Fibroblast of skin of back (primary cell): ENCODE measurements around the gene ZFP36L2.
A peak's percentile ranks its signal among the peaks of the same experiment; 100 is the strongest.

ENCODE experiments used
- DNase-seq: peaks from one replicate; pipeline ENCODE4 v3.0.0-alpha.2; 2013

ZFP36L2 gene

DNA sequence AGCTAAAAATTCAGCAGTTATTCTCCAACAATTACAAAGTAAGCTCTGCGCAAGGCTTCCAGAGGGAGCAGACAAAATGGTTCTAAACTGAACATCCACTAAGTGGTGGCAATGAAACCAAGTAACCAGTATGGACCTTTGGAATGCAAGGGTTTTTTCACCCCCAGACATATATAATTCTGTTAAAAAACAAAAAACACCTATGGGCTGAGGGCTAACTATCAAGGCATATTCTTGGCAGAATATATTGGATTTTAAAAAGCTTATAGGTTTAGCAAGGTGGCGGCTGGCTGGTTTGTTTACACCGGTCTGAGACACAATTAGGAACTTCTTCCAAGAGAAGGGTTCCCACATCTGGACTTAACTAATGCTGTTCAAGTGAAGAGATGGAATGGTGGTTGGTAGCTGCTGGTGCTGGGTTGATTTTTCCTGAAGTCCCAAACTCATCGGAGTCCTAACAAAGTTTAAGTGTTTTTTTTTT, 2.8 kb downstream of the ZFP36L2 start:
- peak; percentile 53 for DNase-seq

GRCh38 chr2:43222475-43223309, 3.7 kb downstream of the ZFP36L2 start:
- peak; percentile 24 for DNase-seq

GRCh38 chr2:43221763-43222474, 4.5 kb downstream of the ZFP36L2 start:
- DNase-seq, result peak; percentile 95

DNA sequence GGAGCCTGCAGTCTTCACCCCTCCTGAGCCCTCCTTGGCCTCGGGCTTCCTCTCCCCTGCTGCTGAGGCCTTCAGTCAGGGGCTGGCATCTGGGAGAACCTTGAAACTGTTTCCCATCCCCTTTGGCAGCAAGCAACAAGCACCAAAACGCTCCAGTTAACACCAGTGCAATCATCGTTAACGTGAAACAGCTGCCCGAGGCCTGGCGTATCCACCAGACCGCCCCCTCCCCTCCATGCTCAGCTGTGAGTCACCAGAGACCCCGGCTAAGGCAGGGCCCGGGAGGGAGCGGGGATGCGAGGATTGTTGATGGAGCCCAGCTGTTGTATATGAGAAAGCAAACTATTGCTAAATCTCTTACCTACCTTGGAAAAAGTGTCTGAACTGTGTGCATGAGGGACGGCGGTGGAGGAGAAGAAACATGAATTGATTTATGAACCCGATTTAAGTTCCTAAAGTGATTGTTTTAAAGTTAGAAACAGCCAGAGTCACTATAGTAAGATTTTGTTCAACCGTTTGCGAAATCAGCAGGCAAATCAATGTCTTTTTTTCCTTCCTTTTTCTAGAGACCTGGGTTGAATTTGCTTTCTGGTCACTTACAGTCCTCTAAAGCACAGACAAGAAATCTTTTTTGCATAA, 5.2 kb downstream of the ZFP36L2 start:
- peak; percentile 69 for DNase-seq

- DNase-seq, result no peak
These were observed 5.7 kb downstream of the ZFP36L2 start for GRCh38 chr2:43220760-43221123.

- peak; percentile 37 for DNase-seq
These were observed 6.1 kb downstream of the ZFP36L2 start for GRCh38 chr2:43220229-43220751.

DNA sequence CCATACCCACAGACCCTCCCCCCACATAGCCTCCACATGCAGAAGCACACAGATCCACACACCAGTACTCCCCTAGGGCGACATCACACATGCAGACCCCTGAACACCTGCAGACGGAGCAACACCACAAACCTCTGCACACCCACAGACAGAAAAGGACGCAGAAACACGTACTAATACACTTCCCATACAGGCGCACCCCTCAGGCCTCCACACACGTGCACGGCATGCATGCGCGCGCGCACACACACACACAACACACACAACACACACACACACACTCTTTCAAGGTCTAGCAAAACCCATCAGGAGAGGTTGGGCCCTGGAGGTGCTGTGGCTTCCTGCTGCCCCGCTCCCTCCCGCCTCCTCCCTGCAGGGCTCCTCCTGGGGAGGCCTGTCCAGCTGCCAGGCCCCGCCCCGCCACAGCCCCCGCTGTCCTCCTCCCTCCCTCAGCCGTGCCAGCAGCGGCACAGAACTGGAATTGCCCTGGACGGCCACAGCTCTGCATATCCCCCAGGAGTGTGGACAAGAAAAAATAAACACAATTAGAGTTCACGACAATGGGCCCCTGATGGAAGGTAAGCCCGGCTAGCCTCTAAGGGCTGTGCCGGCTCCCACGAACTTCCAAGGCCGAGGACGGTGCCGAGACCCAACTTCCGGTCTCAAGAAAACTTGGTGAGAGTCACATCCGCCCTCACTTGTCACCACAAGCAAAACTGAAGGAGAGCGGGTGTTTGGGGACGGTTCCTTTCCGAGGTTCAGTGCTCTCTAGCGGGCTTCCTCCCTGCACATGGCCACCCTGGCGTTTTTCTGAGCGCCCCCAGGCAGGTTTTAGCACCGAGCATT, 6.8 kb downstream of the ZFP36L2 start:
- peak; percentile 86 for DNase-seq

- no peak for DNase-seq
These were observed 7.6 kb downstream of the ZFP36L2 start for GRCh38 chr2:43218702-43219382.

DNA sequence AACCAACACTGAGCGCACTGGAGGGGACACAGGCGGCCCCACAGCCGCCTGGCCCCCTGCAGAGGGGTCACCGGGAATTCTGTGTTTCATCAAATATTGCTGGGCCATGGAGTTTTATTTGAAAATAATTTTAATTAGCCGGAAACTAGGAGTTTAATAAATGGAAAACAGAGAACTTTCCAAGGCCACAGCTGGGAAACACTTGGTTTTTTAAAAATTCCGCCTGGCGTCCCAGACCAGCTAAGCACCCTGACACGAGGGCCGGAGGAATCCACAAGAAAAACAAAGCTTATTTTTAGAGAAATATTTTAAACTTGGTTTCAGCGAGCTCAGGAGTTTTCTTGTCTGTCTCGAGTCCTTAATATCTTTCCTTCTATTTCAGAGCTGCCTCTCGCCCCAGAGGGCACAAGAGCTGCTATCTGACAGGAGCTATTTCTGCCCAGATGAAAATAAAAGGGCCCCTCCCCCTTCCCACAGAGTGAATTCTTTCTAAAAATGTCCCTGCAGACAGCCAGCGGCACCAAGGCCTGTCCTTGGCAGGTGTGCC, 8.2 kb downstream of the ZFP36L2 start:
- DNase-seq, result peak; percentile 86

- no peak for DNase-seq
These were observed 8.9 kb downstream of the ZFP36L2 start for GRCh38 chr2:43217228-43218154.

GRCh38 chr2:43216629-43217028, 9.8 kb downstream of the ZFP36L2 start:
- DNase-seq, result no peak

DNA sequence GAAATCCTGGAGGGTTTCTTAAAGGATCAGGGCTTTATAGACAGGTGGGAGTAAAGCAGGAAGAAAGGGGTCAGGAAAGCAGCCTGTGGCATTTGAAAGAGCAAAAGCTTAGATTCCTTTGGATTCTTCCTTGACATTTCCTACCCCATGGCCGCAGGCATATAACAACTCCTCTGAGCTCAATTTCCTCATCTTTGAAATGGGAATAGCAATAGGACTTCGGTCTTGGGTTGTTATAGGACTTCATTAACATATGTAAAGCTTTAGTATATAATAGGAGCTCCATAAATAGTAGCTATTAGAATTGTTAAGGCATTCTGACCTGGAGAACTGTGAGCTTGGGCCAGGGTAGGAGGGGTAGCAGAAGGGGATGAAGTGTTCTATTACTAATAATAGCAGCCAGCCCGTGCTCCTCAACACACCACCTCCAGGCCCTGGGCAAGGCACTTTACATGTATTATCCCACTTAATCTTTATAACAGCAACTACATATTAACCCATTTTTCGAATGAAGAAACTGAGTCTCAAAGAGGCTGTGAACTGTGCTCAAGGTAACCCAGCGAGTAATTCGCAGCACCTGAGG, 10.6 kb downstream of the ZFP36L2 start:
- no peak for DNase-seq

GRCh38 chr2:43214253-43214652, 12.2 kb downstream of the ZFP36L2 start:
- DNase-seq, result no peak

DNA sequence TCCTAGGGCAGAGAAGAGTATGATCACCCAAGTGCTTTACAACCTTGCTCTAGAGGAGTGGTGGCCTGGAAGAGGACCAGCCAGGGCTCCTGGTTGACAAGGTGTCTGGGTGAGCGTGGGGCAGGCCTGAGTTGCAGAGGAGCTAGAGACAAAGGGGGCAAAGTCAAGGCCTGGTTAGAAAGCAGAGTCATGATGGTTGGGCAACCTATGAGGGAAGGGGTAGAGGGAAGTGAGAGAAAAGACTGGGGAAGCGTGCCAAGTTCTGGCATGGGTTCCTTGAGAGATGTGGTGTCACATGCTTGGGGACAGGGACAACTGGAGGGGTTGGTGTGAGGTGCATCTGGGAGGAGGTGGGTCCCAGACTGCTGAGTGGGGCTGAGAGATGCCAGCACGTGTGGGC, 13.5 kb downstream of the ZFP36L2 start:
- DNase-seq, result no peak

GRCh38 chr2:43212216-43212835, 14.1 kb downstream of the ZFP36L2 start:
- DNase-seq, result no peak

- peak; percentile 81 for DNase-seq
These were observed 15.7 kb downstream of the ZFP36L2 start for GRCh38 chr2:43210467-43211303.

GRCh38 chr2:43210125-43210466, 16.3 kb downstream of the ZFP36L2 start:
- no peak for DNase-seq

DNA sequence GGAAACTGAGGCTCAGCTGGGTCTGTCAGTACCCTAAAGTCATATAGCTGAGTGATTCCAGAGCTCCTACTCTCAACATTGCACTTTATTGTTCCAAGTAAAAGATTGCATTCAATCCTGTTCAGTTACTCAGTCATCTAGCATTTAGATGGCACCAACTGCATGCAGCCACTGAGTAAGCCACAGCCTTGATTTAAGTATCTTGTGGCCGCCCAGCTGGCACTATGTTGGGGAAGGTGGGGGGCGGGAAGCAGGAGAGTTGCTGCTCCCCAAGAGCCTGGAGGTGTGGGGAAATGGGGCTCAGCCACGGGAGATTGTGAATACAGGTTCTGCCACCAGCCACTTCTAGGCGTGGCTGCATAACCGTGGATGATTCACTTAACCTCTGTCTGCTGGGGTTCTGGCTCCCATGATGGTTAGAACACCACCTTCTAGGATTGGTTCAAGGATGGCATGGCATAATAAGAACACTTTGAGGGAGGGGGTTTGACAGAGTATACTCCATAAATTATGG, 17.1 kb downstream of the ZFP36L2 start:
- no peak for DNase-seq
